Measurements from ENCODE around the gene ARMC6.

The ARMC6 gene

DNA sequence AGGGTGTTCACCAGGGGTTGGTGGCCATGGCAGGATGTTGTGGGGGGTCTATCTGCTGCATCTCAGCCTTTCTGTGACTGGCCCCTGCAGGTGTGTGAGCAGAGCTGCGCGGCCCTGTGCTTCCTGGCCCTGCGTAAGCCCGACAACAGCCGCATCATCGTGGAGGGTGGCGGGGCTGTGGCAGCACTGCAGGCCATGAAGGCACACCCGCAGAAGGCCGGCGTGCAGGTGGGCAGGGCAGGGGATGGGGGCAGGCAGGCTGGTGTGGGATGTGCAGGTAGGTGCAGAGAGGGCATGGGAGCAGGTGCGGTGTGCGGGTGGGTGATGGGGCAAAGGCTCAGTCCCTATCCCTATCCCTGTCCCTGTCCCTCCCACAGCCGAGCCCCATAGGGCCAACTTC, 22.3 kb downstream of the ARMC6 start:
- DNase-seq, result no peak

DNA sequence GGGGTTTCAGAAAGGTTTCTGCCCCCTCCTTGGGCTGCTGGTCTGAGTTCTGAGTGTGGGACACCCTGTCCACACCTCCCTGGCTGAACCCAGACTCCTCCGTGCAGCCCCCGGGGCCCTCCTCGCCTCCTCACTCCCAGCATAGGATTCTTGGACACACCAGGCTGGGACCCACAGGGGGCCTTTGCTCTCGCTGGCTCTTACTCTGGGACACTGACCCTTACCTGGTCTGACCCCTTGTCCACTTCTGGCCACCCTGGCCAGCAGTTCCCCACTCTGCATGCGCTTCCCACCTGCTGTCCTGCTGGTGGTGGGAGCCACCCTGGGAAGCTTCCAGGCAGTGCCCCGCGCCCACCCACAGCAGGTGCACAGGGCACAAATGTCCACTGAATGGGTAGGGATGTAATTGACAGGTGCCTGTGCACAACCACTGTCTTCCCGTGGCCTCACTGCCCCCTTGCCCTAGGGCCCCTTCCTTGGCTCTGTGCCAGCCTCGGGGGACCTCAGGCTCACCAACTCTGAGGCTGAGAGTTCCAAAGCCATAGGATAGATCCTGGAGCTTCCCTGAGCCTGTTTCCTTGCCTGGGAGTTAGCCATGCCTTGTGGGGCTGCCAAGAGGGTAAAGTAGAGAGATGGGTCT, 23.4 kb downstream of the ARMC6 start:
- no peak for DNase-seq

DNA sequence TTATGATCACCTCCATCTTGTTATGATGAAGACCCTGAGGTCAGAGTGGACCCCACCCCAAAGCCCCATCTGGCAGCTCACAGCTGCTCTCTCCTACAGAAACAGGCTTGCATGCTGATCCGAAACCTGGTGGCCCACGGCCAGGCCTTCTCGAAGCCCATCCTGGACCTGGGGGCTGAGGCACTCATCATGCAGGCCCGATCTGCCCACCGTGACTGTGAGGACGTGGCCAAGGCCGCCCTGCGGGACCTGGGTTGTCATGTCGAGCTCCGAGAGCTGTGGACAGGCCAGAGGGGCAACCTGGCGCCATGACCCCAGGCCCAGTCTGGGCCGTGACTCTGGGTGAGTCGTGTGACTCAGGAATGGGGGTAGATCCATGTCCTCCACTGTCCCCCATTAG, 23.9 kb downstream of the ARMC6 start:
- DNase-seq, result no peak

DNA sequence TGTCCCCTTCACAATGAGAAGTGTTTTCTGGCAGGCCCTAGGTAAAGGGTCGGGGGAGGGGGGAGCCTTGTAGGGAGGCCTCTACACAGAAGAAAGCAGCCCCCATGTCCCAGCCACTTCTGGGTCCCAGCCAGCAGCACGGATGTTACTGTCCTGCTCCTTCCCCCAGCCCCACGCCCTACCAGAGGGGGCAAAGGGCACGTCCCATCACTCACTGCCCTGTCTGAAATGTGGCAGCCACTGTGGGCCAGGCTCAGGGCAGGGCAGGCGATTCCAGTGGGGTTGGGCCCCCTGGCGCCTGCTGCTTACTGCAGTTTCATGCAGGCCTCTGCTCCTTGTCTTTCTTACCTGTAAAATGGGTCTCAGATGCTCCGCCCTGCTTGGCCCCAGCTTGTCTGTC, 24.3 kb downstream of the ARMC6 start:
- DNase-seq, result no peak

DNA sequence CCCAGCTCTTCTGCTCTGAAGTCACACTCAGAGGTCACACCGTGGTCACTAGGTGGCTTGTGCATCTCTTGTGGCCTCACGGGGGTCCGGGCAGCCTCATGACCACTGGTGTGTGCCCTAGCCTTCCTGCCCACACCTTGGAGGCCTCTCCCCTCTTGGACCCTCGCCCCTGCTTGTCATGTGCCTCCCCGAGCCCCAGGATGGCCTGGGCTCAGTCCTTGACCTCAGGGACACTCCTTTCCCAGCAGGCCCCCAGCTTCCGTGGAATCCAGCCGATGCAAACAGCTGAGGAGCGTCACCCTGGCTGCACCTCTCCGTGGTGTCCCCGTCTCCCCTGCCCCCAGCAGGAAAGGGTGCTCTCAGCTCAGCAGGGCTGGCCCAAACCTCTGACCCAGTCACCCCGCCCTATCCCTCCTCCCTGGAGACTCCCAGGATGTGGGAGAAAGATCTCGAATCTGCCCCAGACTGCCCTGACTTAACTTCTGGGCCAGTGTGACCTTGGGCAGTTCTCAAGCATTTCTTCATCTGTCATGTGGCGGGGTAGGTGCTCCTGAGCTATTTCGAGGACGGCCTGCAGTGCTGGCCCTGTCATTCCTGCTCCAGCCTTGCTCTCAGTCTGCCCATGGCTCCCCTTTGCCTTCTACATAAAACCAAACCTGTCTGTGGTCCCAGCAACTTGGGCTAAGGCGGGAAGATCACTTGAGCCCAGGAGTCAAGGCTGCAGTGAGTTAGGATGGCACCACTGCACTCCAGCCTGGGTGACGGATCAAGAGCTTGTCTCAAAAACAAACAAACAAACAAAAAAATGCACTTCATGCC, 25.8 kb downstream of the ARMC6 start:
- no peak for DNase-seq

DNA sequence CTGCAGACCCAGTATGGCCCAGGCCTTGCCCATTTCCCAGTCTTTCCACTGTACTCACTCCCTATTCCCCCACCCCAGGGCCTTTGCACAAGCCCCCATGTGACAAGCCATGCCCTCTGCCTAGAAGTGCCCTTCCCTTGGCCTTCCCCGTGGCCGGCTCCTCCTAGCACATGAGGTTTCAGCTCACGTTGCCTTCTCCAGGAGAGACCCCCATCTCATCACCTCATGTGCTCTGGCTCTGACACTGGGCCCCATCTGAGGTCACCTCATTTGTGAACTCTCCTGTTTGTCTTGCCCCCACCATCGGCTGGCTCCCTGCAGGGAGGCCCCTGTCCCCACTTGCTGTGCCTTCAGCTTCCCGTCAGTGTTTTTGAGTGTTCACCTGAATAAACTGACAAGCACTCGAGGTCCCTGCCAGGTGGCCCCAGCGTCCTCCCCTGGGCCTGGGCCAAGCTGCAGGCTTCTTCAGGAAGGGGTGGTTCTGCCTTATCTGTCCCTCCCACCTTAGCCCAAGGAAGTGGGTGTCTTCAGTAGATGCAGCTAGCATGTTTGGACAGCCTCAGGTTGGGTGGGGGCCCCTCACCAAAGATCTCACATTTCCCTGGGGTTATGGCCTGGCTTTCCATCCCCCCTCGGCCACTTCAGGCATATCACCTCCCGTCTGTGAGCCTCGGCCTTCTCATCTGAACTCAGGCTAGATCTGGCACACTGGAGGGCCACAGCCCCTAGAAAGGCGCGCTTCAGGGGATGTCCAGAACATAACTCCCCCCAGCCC, 26.6 kb downstream of the ARMC6 start:
- no peak for DNase-seq

DNA sequence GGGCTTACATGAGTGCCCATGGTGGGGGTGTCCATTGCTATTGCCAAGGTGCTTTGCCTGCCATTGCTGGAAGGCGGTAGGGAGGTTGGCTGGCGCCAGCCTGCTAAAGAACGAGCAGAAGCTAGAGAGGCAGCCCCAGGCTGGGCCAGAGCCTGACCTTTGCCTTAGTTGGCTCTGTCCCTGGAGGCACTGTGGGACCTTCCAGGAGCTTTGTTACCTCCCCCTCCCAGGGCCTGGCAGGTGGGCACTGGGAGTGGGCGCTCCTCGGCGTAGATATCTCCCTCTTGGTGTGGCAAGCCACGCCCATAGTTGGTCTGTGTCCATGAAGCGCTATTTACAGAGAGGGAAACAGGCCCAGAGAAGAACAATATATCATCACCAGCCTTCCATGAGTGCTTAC, 28.1 kb downstream of the ARMC6 start:
- no peak for DNase-seq

DNA sequence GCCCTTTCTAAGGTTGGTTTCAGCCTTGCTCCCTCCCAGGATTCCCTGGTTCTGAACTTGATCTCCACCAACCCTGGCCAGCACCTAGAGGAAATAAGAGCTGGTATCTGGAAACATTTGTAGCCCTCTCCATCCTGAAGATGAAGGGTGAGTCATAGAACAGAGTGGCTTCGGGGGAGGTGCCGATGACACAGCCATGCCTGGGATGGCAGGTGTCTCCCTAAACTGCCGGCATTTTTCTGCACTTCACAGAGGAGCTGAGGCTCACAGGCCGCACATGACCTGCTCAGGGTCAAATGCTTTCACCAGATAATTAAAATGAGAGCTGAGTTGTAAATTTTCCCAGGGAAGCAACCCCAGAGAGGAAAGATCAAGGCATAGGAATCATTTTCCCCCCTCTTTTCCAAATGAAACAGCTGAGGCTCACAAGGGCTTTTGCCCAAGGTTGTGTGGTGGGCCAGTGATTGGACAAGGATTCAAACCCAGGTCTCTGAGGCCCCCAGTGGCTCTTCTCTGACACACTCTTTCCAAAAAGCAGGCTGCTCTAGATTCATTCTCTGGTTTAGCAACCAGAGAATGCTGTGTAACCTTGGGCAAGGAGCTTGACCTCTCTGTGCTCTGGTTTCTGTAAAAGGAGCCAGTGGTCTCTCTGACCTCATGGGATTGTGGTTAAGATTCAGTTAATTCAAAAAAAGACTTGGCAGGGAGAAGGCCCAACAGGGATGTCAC, 29.2 kb downstream of the ARMC6 start:
- no peak for DNase-seq

DNA sequence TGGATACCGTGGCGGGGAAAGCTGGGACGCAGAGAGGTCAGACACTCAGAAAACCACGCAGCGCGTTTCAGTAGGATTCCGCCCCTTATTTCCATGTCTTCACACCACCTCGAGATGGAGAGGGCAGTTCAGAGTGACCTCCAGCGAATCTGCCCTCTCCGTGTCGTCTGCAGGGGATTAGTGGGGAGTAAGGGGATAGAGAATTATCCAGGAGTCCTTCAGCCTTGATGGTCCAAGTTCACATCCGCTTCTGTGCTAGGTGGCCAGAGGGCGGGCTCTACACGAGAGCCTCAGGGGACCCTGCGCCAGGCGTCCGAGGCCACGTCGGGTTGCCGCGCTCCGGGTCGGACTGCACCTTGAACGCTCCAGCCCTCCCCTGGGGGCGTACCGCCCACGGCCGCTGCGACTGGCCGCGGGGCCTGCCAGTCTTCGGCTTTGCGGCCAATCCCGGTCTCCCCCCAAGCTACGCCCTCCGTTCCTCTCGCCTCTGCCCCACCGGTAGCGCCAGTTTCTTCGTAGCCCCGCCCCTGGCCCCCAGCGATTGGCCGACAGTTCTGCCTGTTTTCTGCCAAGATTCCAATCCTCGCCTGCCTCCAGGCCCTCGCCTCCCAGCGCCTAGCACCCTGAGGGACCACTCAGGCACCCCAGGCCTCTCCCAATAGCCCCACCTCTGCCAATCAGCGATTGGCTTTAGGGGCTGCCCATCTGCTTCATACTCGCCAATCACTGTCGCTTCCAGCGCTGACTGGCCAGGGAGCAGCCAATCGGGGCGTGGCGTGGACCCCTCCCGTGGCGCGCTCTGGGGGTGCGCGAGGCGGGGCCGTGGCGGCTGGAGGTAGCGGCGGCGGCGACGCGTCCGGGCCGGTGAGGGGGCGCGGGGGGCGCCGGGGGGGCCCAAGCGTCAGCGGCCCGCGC, 30.0 kb downstream of the ARMC6 start, which contains the start of gene SLC25A42:
Gene SLC25A42, plus strand, starts transcription at position 812 of the 915 bp plus-strand sequence. CDS start 32,131 bp downstream, outside the sequence.
- peak; percentile 99 for DNase-seq

DNA sequence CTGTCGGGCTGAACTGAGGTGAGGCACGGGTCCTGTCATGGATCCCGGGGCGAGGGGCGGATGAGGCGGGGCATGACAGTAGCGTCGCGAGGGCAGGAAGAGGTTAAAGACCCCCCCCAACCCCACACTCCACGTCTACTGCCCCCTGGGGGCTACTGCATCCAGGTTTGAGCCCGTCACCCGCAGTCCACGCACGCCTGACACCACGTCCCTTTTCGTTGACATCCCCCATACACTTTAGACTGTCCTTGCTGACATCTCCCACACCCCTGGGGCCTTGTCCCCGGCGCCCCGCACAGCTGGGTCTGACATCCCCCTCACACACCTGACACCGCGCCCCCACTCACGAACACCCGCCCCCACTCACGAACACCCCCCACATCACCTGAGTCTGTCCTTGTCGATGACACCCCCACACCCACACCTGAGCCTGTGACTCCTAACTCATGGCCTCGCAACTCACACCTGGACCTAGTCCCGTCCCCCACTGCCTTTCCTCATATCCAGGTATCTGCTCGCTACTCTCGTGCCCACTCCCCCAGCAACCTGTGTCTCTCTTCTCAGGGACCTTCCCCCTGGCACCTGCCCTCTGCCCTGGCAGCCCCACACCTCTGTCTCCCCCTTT, 30.8 kb downstream of the ARMC6 start:
- no peak for DNase-seq

DNA sequence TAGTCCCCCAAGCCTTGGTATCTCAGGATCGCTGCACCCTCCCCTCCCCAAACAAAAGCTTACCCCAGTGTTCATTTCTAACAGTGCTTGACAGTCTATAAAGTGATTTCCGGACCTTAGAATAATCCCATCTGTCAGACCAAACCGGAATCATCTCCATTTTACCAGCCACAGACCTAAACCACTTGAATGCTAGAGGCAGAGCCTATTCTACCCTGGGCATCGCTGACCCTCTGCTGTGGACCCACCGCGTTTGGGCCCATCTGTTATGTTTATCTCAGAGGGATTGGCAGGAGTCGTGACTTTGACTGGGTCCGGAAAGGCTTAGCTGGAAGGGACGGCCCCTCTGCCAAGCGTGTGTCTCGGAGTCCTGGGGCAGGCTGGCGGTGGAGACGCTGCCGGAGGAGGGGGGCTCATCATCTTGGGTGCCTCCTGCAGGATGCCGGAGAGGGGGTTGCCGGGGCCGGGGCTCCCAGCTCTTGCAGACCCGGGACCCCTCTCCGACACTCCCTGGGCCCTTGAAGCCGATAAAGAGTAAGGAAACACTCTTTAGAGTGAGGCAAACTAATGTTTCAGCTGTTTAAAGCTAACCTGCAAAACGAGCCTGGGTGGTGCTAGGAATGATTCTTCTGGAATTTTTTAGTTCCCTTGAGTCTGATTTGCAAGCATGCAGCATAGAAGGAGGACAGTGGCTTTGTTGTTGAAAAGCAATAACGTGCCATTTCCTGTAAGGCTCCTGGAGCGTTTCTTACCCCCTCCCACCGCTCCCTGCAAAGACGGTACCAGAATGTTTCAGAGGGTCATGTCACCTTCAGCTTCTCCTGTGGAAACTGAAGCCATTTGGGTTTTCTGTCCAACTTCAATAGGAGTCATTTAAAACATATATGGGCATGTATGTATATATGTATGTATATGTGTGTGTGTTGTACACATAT, 31.7 kb downstream of the ARMC6 start:
- DNase-seq, result peak; percentile 16

DNA sequence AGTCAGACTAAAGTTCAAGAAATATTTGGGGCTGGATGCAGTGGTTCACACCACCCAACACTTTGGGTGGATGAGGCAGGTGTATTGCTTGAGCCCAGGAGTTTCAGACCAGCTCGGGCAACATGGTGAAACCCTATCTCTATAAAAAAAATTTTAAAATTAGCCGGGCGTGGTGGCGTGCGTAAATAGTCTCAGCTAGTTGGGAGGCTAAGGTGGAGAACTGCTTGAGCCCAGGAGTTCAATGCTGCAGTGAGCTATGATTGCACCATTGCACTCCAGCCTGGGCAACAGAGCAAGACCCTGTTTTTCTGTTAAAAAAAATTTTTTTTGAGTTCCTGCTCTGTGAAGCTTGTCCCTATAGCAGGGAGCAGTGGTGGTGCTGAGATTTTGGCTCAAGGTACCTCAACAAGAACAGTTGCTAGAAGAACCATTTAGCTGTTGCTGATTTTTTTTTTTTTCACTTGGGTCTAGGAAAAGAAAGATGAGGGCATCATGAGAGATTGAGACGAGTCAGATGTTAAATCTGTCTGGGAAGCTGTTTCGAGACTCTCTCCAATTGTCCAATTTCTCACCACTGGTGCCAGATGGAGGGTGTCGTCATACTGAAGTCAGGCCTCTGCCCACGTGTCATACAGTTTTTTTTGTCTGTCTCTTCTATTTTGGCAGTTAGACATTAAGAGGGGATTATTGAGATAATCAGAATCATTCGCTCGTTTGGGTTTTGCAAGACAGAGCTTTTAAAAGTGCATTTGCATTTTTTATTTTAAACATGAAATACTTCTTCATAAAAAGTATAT, 34.1 kb downstream of the ARMC6 start:
- DNase-seq, result no peak

DNA sequence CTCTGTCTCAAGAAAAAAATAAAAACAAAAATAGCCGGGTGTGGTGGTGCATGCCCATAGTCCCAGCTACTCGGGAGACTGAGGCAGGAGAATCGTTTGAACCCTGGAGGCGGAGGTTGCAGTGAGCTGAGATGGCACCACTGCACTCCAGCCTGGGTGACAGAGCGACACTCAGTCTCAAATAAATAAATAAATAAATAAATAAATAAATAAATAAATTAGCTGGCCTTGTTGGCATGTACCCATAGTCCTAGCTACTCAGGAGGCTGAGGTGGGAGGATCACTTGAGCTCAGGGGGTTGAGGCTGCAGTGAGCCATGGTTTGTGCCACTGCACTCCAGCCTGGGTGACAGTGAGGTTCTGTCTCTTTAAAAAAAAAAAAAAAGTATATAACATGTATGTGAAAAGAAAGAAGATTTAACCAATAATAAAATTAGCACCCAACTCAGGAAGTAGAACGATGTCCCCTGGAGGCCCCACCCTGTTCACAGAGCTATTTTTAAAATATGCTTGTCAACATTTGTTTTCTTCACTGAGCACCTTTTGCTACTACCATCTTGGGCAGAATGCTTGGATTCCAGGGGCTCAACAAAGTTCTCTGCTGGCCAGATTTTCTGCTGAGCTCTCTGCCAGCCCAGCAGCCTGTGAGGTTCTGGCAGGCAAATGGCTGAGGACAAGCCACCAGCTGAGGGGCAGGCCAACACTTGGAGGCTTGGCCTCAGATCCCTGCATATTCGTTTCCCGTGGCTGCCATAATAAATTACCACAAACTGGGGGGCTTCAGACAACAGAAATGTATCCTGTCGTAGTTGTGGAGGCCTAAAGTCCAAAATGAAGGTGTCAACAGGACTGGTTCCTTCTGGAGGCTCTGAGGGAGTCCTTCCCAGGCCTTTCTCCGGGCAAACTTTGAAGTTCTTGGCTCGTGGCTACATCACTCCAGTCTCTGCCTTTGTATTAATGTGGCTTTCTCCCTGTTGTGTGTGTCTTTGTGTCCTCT, 35.6 kb downstream of the ARMC6 start:
- DNase-seq, result no peak

DNA sequence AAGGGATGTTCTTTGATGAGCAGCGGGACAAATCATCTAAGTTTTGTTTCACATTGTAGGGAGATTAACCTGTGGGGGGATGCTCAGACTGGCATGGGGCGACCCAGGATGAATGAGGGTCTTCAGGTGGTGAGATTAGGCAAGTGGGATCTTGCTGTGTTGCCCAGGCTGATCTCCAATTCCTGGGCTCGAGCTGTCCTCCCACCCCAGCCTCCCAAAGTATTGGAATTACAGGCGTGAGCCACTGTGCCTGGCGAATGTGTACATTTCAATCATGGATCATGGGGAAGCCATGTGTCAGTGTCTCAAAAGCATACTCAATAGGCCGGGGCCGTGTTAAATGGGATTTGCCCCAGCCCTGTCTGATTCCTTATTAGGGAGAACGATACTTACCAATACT, 38.5 kb downstream of the ARMC6 start:
- no peak for DNase-seq

DNA sequence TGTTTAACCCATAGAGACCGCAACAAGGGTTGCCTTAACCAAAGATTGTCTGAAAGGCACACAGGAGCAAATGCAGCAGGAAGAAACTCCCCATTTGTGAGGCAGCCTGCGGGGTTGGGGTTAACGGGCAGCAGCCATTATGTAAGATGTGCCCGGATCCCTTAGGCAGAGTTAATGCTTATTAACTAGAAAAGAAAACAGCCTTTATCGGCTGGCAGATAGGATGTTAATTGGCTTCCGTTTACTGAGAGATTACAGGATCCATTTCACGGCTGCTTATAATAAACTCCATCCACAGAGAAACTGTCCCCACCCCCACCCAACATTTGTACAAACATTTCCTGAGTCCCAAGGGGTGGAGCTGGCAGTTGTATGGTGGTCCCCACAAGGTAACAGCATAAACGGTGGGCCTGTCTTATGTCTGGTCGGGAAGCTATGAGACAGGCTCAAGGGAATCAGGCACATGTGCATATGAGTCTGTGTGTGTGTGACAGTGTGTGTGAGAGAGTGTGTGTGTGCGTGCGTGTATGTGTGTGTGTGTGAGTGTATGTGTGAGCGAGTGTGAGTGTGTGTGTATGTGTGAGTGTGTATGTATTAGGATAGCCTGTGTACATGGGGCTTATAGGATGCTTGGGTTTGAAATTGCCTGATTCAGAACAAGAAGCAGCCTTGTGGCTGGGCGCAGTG, 40.9 kb downstream of the ARMC6 start:
- DNase-seq, result no peak

DNA sequence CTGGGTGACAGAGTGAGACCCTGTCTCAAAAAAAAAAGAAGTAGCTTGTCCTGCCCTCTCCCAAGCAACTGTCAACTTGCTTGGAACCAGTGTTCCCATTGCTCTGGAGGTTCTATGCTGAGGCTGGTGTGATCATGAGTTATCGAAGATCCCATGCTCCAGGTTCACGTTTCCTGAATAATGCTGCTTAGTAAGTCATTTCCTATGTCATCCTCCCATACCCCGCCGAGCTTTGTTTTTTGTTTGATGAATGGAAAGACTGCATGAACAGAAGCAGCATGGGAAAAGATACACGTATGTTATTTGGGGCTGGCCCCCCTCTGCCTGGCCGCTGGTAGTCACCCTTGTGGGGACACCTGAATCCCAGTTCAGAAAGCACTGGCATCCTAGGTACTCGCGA, 41.7 kb downstream of the ARMC6 start:
- DNase-seq, result no peak

DNA sequence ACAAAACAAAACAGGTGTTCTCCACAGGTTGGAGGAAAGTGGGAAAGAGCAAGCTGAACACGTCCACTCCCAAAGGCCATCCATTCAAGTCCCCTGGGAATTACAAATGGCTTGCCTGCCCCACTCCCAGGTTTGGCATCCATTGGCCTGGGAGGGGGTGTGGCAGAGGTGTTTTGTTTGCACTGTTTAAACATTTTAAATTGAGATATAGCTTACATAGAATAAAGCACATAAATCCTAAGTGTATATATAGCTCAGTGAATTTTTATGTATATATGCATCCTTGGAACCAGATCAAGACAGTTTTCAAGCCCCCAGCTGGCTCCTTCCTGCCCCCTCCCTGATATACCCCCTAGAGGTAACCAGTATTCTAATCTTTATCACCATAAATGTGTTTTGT, 43.1 kb downstream of the ARMC6 start:
- DNase-seq, result no peak
